GM21447 (cell line): ENCODE measurements around the gene CDC42BPB.

Experiments used
- ATAC-seq: cut with Tn5 transposase; IDR thresholded peaks from one replicate; pipeline ENCODE4 v1.9.1; 2021; ENCODE audit not compliant: unreplicated experiment

CDC42BPB gene

DNA sequence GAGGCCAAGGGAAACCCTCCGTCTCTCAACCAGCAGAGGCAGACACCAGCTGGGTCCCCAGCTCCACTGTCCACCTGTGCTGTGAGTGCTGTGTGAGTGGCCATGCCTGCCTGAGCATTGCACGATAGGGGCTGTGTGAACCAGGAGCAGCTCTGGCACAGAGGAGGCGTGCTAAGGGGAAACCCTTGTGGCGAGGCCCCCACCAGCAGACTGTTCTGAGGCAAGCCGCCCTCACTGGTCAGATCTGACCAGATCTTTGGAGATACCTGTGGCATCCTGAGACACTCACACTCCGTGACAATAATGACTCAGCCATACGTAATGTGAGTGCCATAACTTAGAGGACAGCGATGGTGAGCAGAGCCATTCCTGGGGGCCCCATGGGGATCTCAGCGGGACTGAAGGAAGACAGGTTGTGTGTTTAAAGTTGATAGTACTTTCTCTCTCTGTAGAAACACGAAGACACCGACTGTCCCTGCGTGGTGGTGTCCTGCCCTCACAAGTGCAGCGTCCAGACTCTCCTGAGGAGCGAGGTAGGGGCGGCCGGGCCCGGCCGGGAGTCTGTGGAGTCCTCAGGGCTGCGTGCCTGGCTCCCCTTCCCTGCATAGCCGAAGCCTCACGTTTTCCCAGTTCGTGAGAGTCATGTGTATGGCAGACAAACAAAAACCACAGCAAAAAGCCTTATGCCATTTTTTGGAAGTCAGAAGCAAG lies 171.5 kb downstream of the CDC42BPB start:
- no peak for ATAC-seq

DNA sequence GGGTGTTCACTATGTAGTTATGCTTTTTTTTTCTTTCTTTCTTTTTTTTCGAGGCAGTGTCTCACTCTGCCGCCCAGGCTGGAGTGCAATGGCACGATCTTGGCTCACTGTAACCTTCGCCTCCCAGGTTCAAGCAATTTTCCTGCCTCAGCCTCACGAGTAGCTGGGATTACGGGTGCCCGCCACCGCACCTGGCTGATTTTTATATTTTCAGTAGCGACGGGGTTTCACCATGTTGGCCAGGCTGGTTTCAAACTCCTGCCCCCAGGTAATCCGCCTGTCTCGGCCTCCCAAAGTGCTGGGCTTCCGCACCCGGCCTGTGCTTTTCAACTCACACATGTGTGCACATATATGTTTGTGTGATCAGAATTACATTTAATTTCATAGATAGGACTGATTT lies 173.8 kb downstream of the CDC42BPB start:
- ATAC-seq = no peak

DNA sequence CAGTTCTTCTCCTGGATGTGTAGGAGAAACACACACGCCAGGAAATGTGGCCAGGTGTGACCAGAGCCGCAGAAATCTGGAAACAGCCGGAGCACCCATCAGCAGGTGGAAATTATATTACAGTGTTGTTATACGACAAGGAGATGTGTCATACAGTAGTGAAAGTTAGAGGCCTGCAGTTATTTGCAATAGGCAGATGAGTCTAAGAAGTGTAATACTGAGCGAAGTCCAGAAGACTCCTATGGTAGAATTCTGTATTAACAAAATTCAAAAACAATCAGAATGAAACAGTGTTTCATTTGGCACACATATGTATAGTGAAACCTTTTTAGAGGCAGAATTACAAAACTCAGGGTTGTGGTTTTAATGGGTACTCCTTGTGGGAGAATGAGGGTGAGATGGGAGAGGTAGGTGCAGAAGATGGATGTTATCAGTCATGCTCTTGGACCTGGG lies 174.2 kb downstream of the CDC42BPB start:
- no peak for ATAC-seq
